ENCODE results near the gene CDX4. TPM values are rescaled to one million over a fixed set of nuclear protein-coding genes. Genes with fewer than 3 reads are reported as not detected.
"Not testable (repeated sequence)": the region's sequence is repeated elsewhere in the genome, so short reads cannot be mapped to it uniquely, and the experiment has no call there.

Gene CDX4
- total RNA-seq, 1 donor from 2014 or later = not detected

DNA sequence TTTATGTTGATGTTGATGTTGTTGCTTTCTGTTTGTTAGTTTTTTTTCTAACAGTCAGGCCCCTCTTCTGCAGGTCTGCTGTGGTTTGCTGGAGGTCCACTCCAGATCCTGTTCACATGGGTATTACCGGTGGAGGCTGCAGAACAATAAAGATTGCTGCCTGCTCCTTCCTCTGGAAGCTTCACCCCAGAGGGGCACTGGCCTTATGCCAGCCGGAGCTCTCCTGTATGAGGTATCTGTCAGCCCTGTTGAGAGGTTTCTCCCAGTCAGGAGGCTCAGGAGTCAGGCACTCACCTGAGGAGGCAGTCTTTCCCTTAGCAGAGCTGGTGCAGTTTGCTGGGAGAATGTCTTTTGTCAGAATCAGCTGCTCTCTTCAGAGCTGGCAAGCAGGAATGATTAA lies 34.7 kb downstream of the CDX4 start:
- TF ChIP-seq, protein P1, sequence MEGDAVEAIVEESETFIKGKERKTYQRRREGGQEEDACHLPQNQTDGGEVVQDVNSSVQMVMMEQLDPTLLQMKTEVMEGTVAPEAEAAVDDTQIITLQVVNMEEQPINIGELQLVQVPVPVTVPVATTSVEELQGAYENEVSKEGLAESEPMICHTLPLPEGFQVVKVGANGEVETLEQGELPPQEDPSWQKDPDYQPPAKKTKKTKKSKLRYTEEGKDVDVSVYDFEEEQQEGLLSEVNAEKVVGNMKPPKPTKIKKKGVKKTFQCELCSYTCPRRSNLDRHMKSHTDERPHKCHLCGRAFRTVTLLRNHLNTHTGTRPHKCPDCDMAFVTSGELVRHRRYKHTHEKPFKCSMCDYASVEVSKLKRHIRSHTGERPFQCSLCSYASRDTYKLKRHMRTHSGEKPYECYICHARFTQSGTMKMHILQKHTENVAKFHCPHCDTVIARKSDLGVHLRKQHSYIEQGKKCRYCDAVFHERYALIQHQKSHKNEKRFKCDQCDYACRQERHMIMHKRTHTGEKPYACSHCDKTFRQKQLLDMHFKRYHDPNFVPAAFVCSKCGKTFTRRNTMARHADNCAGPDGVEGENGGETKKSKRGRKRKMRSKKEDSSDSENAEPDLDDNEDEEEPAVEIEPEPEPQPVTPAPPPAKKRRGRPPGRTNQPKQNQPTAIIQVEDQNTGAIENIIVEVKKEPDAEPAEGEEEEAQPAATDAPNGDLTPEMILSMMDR (IDR thresholded peaks at IDR 0.05) = no peak
- DNase-seq = no peak
- no peaks in the 10 kb centered on the region for H3K9me3 ChIP-seq
- H3K4me3 ChIP-seq = no peak overlapping the region
- H3K27me3 ChIP-seq (ENCODE audit: low read depth) = no peaks in the 10 kb centered on the region
- no peak overlapping the region for H3K27ac ChIP-seq
- H3K4me1 ChIP-seq = no peaks in the 10 kb centered on the region
- ATAC-seq = no peak
- H3K36me3 ChIP-seq = no peaks in the 10 kb centered on the region
- intact Hi-C loops (cut with DNase I) = no loop called here

DNA sequence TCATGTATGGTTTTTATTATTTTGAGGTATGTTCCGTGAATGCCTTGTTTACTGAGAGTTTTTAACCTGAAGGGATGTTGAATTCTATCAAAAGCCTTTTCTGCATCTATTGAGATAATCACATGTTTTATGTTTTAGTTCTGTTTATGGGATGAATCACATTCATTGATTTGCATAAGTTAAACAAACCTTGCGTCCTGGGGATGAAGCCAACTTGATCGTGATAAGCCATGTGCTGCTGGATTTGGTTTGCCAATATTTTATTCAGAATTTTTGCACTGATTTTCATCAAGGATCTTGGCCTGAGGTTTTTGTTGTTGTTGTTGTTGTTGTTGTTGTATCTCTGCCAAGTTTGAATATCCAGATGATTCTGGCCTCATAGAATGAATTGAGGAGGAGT lies 43.8 kb downstream of the CDX4 start:
- Histone ChIP-seq H3K4me3 (no peak overlapping the region), H3K27me3 (ENCODE audit: low read depth) (no peaks in the 10 kb centered on the region), H3K36me3 (no peaks in the 10 kb centered on the region), H3K27ac (no peak overlapping the region), H3K4me1 (no peaks in the 10 kb centered on the region), H3K9me3 (no peaks in the 10 kb centered on the region)
- TF ChIP-seq, protein P1 (IDR thresholded peaks at IDR 0.05) = no peak
- DNase-seq = no peak
- no peak for ATAC-seq
- intact Hi-C loops (cut with DNase I) = no loop called here

- H3K4me3 ChIP-seq; H3K4me1 ChIP-seq; H3K27ac ChIP-seq; H3K36me3 ChIP-seq; H3K27me3 ChIP-seq (ENCODE audit: low read depth); H3K9me3 ChIP-seq; DNase-seq; intact Hi-C loops (cut with DNase I); ATAC-seq: not testable (repeated sequence)
Observed at GRCh38 chrX:73492178-73492577, 45.3 kb downstream of the CDX4 start.

Other genes with a start within 250 kb of the CDX4 start
- gene NAP1L2, start 232.2 kb upstream of the CDX4 start, total RNA-seq = 2.1 TPM
- gene CHIC1, start 116.1 kb downstream of the CDX4 start, total RNA-seq = 6.5 TPM

Measured in lower lobe of right lung (tissue), 2 donors.